MM.1S (cell line): Measurements from ENCODE around the gene VPS18.

ENCODE experiments used
- DNase-seq: peaks from one replicate; pipeline ENCODE4 v3.0.0-alpha.2; 2015
- H2AFZ ChIP-seq: fragments of 300-600 bp; sonication (generic); 2 replicates; pipeline ENCODE4 v1.6.0; 2016; ENCODE audit warnings: antibody characterized with exemption, low read length
- H3F3A ChIP-seq: fragments of 300-600 bp; sonication (generic); 2 replicates; pipeline ENCODE4 v1.6.1; 2016; ENCODE audit warnings: mild to moderate bottlenecking, antibody characterized with exemption, low read length, moderate library complexity, mixed read lengths; ENCODE audit not compliant: insufficient read depth
- H3K27ac ChIP-seq: fragments of 300-600 bp; sonication (generic); 2 replicates; pipeline ENCODE4 v1.5.1; 2016; ENCODE audit warnings: mild to moderate bottlenecking, low read length
- H3K27me3 ChIP-seq: fragments of 300-600 bp; sonication (generic); replicated peaks from 2 replicates; pipeline ENCODE4 v1.6.0; 2016; ENCODE audit warnings: low read length; ENCODE audit not compliant: insufficient read depth
- H3K36me3 ChIP-seq: fragments of 300-600 bp; sonication (generic); replicated peaks from 2 replicates; pipeline ENCODE4 v1.6.1; 2016; ENCODE audit warnings: mild to moderate bottlenecking, low read length, mixed read lengths; ENCODE audit not compliant: insufficient read depth
- H3K4me1 ChIP-seq: fragments of 300-600 bp; sonication (generic); 2 replicates; pipeline ENCODE4 v1.6.1; 2016; ENCODE audit warnings: low read length, mixed read lengths
- H3K4me2 ChIP-seq: fragments of 300-600 bp; sonication (generic); 2 replicates; pipeline ENCODE4 v1.6.0; 2016; ENCODE audit warnings: low read depth, low read length
- H3K4me3 ChIP-seq: fragments of 300-600 bp; sonication (generic); 2 replicates; pipeline ENCODE4 v1.5.1; 2016; ENCODE audit warnings: low read length, mixed read lengths
- H3K79me2 ChIP-seq: fragments of 300-600 bp; sonication (generic); 2 replicates; pipeline ENCODE4 v1.6.1; 2016; ENCODE audit warnings: mixed run types, low read length, mixed read lengths
- H3K9ac ChIP-seq: fragments of 300-600 bp; sonication (generic); 2 replicates; pipeline ENCODE4 v1.6.1; 2016; ENCODE audit warnings: low read length, mixed read lengths
- H3K9me2 ChIP-seq: fragments of 300-600 bp; sonication (generic); replicated peaks from 2 replicates; pipeline ENCODE4 v1.6.1; 2016; ENCODE audit warnings: mild to moderate bottlenecking, low read length, mixed read lengths; ENCODE audit not compliant: insufficient read depth
- H3K9me3 ChIP-seq: fragments of 300-600 bp; sonication (generic); replicated peaks from 2 replicates; pipeline ENCODE4 v1.6.1; 2016; ENCODE audit warnings: mild to moderate bottlenecking, low read length, mixed read lengths; ENCODE audit not compliant: insufficient read depth
- H4K20me1 ChIP-seq: fragments of 300-600 bp; sonication (generic); 2 replicates; pipeline ENCODE4 v1.6.1; 2016; ENCODE audit warnings: mild to moderate bottlenecking, low read length, moderate library complexity, mixed read lengths; ENCODE audit not compliant: insufficient read depth
- CTCF ChIP-seq: fragments of 300-600 bp; sonication (generic); IDR thresholded peaks from 2 replicates; pipeline ENCODE4 v1.5.1; 2016; ENCODE audit warnings: antibody characterized with exemption, low read length, mixed read lengths
- EZH2 ChIP-seq: fragments of 300-600 bp; sonication (generic); optimal IDR thresholded peaks from 2 replicates; pipeline ENCODE3; 2017; ENCODE audit warnings: low read depth, mild to moderate bottlenecking, antibody characterized with exemption, low read length, mixed read lengths
- EZH2phosphoT487 ChIP-seq: fragments of 300-600 bp; sonication (generic); IDR thresholded peaks from 2 replicates; pipeline ENCODE4 v1.6.1; 2018; ENCODE audit warnings: antibody characterized with exemption, low read length

The VPS18 gene

GRCh38 chr15:40925495-40925862, 31.2 kb downstream of the VPS18 start:
- Histone ChIP-seq H3F3A (peaks cover 8% of the 10 kb centered on the region; the same call in 1 of the 2 replicates), H3K9ac (no peak overlapping the region), H3K4me1 (0 out of 2 replicates have a peak, but pooled peaks cover 5% of the 10 kb centered on the region), H3K27me3 (peaks cover 42% of the 10 kb centered on the region), H3K27ac (no peak overlapping the region), H3K4me3 (no peak overlapping the region), H3K9me3 (no peaks in the 10 kb centered on the region), H2AFZ (no peak overlapping the region), H3K36me3 (no peaks in the 10 kb centered on the region), H3K79me2 (no peaks in the 10 kb centered on the region), H4K20me1 (no peaks in the 10 kb centered on the region), H3K9me2 (no peaks in the 10 kb centered on the region), H3K4me2 (no peak overlapping the region)
- TF ChIP-seq EZH2 (no peak), CTCF (no peak), EZH2phosphoT487 (no peak)
- no peak for DNase-seq

GRCh38 chr15:40925863-40926658, 31.8 kb downstream of the VPS18 start:
- no peaks in the 10 kb centered on the region for H4K20me1 ChIP-seq
- no peak overlapping the region for H3K9ac ChIP-seq
- H3K27me3 ChIP-seq: peaks cover 47% of the 10 kb centered on the region
- H3K79me2 ChIP-seq: no peaks in the 10 kb centered on the region
- no peak overlapping the region for H3K27ac ChIP-seq
- peaks cover 8% of the 10 kb centered on the region; the same call in 1 of the 2 replicates for H3F3A ChIP-seq
- peak overlapping the region; percentile 50 for H3K4me2 ChIP-seq
- H3K9me3 ChIP-seq: no peaks in the 10 kb centered on the region
- no peak for DNase-seq
- no peaks in the 10 kb centered on the region for H3K9me2 ChIP-seq
- H3K4me3 ChIP-seq: no peak overlapping the region; the same call in 1 of the 2 replicates
- H3K4me1 ChIP-seq: 0 out of 2 replicates have a peak, but pooled peaks cover 7% of the 10 kb centered on the region
- H3K36me3 ChIP-seq: no peaks in the 10 kb centered on the region
- H2AFZ ChIP-seq: no peak overlapping the region
- no peak for TF ChIP-seq CTCF
- no peak for TF ChIP-seq EZH2
- no peak for TF ChIP-seq EZH2phosphoT487

GRCh38 chr15:40926659-40927494, 32.6 kb downstream of the VPS18 start:
- Histone ChIP-seq H3K4me2 (peak overlapping the region; percentile 50), H3K79me2 (no peaks in the 10 kb centered on the region), H3K4me3 (no peak overlapping the region), H4K20me1 (no peaks in the 10 kb centered on the region), H3K4me1 (0 out of 2 replicates have a peak, but pooled peaks cover 7% of the 10 kb centered on the region), H3F3A (peaks cover 8% of the 10 kb centered on the region; the same call in 1 of the 2 replicates), H3K27ac (no peak overlapping the region), H2AFZ (no peak overlapping the region), H3K9me2 (no peaks in the 10 kb centered on the region), H3K9ac (no peak overlapping the region), H3K36me3 (no peaks in the 10 kb centered on the region), H3K27me3 (peaks cover 51% of the 10 kb centered on the region), H3K9me3 (no peaks in the 10 kb centered on the region)
- DNase-seq: no peak
- TF ChIP-seq EZH2: no peak
- TF ChIP-seq CTCF: no peak
- no peak for TF ChIP-seq EZH2phosphoT487
